Endothelial cell of umbilical vein (primary cell): ENCODE results near the gene TENM4. TPM values are rescaled to one million over a fixed set of nuclear protein-coding genes. Genes with fewer than 3 reads are reported as not detected.

Source experiments
- BruUV-seq: library from RNA; stranded (reverse); fragments of 400-500 nt; replicated peaks from 2 replicates; lab custom pipeline; 2021; lab: Mats Ljungman, UMichigan
- CTCF ChIA-PET: fragments of 300-600, 350-600 bp; sonication (Branson Sonifier 250); formaldehyde crosslinking; loops from one replicate; lab custom pipeline; 2021; ENCODE audit warnings: antibody characterized with exemption, inconsistent platforms; lab: Charles Lee
- POLR2A ChIA-PET: fragments of 300-600, 350-600 bp; sonication (Branson Sonifier 250); formaldehyde crosslinking; loops from one replicate; lab custom pipeline; 2021; ENCODE audit warnings: antibody characterized with exemption, inconsistent platforms; lab: Charles Lee
- DNase-seq: peaks from one replicate; pipeline ENCODE4 v3.0.0-alpha.2; 2011; ENCODE audit warnings: low read depth, low spot score
- FAIRE-seq: peaks from 2 replicates; lab custom pipeline; 2011; peaks lifted over from hg19 to GRCh38; lab: Jason Lieb, UNC
- H2AFZ ChIP-seq: 2 replicates; pipeline ENCODE4 v1.6.0; 2012; ENCODE audit warnings: low read depth, low read length, control low read depth, inconsistent platforms
- H3K27ac ChIP-seq: 2 replicates; pipeline ENCODE4 v1.5.1; 2011; ENCODE audit warnings: low read depth, mild to moderate bottlenecking, control low read depth, low read length, moderate library complexity; ENCODE audit not compliant: insufficient read depth
- H3K27me3 ChIP-seq, 2 experiments: 2 replicates each; pipeline versions ENCODE4 v1.6.0 to v1.6.1; 2011; ENCODE audit warnings: low read length in 2 of 2, mixed read lengths in 1 of 2; ENCODE audit not compliant: control insufficient read depth in 2 of 2, insufficient read depth in 2 of 2
- H3K36me3 ChIP-seq, 2 experiments: 2 replicates in 1 of 2; 3 replicates in 1 of 2; pipeline ENCODE4 v1.5.1; 2011; ENCODE audit warnings: low read length in 2 of 2, mild to moderate bottlenecking in 1 of 2, moderate library complexity in 1 of 2; ENCODE audit not compliant: control insufficient read depth in 2 of 2, insufficient read depth in 2 of 2; ENCODE audit errors: extremely low read depth in 1 of 2
- H3K4me1 ChIP-seq: 3 replicates; pipeline ENCODE4 v1.5.1; 2011; ENCODE audit warnings: mild to moderate bottlenecking, low read length; ENCODE audit not compliant: control insufficient read depth, insufficient read depth; ENCODE audit errors: extremely low read depth
- H3K4me2 ChIP-seq: 2 replicates; pipeline ENCODE4 v1.6.1; 2011; ENCODE audit warnings: low read length, control low read depth, mixed read lengths; ENCODE audit not compliant: insufficient read depth
- H3K4me3 ChIP-seq, 3 experiments: fragments of 200-600 bp in 1 of 3; sonication (generic), shearing (Covaris generic) in 1 of 3; replicated peaks in 1 of 3; 2 replicates each; pipeline ENCODE4 v1.5.1; 2011 to 2016; ENCODE audit warnings: control low read depth in 3 of 3, low read length in 3 of 3, mild to moderate bottlenecking in 2 of 3, inconsistent platforms in 1 of 3, low read depth in 1 of 3, moderate library complexity in 1 of 3; ENCODE audit not compliant: insufficient read depth in 1 of 3
- H3K79me2 ChIP-seq: 2 replicates; pipeline ENCODE4 v1.6.0; 2012; ENCODE audit warnings: low read length, inconsistent platforms; ENCODE audit not compliant: control insufficient read depth, insufficient read depth
- H3K9ac ChIP-seq: replicated peaks from 2 replicates; pipeline ENCODE3; 2011; ENCODE audit warnings: low read length, control low read depth; ENCODE audit not compliant: insufficient read depth; ENCODE audit errors: extremely low read depth
- H3K9me1 ChIP-seq: replicated peaks from 3 replicates; pipeline ENCODE4 v1.6.0; 2011; ENCODE audit warnings: mild to moderate bottlenecking, low read length; ENCODE audit not compliant: control insufficient read depth, insufficient read depth; ENCODE audit errors: extremely low read depth
- H3K9me3 ChIP-seq: replicated peaks from 2 replicates; pipeline ENCODE4 v1.5.1; 2012; ENCODE audit warnings: low read length, inconsistent platforms; ENCODE audit not compliant: control insufficient read depth, insufficient read depth
- H4K20me1 ChIP-seq: replicated peaks from 2 replicates; pipeline ENCODE3; 2011; ENCODE audit warnings: mild to moderate bottlenecking, low read length; ENCODE audit not compliant: control insufficient read depth, insufficient read depth; ENCODE audit errors: extremely low read depth
- EZH2 ChIP-seq: IDR thresholded peaks from 2 replicates; pipeline ENCODE4 v1.6.1; 2012; ENCODE audit warnings: borderline replicate concordance, low read depth, mild to moderate bottlenecking, moderate library complexity, low read length, inconsistent platforms; ENCODE audit not compliant: severe bottlenecking
- FOS ChIP-seq: IDR thresholded peaks from 2 replicates; pipeline ENCODE4 v1.6.1; 2011; ENCODE audit warnings: mild to moderate bottlenecking, low read length, moderate library complexity, borderline replicate concordance; ENCODE audit not compliant: insufficient read depth
- GATA2 ChIP-seq: IDR thresholded peaks from 2 replicates; pipeline ENCODE4 v1.7.0; 2011; ENCODE audit warnings: low read depth, mild to moderate bottlenecking, moderate library complexity, mixed read lengths, low read length; ENCODE audit not compliant: insufficient read length, insufficient read depth
- JUN ChIP-seq: IDR thresholded peaks from 2 replicates; pipeline ENCODE4 v1.6.1; 2011; ENCODE audit warnings: borderline replicate concordance, low read depth; ENCODE audit not compliant: insufficient read length, insufficient read depth
- MYC ChIP-seq: IDR thresholded peaks from one replicate; pipeline ENCODE4 v1.6.1; 2011; ENCODE audit warnings: mild to moderate bottlenecking, low read depth, low read length
- POLR2A ChIP-seq: IDR thresholded peaks from 2 replicates; pipeline ENCODE4 v1.6.1; 2012; ENCODE audit warnings: low read depth, mild to moderate bottlenecking, control low read depth, low read length
- POLR2AphosphoS5 ChIP-seq: IDR thresholded peaks from 2 replicates; pipeline ENCODE4 v1.6.1; 2012; ENCODE audit warnings: low read depth, mild to moderate bottlenecking, control low read depth, low read length, moderate library complexity; ENCODE audit not compliant: insufficient read depth
- dilution Hi-C: fragments of 300-500 bp; cut with MboI; formaldehyde crosslinking; loops from one replicate; pipeline ENCODE4 v1.15.0; 2019; ENCODE audit warnings: low sequenced_read_pairs; ENCODE audit not compliant: extremely low pct_ligation_motif_present
- intact Hi-C: fragments of 100-400 bp; cut with micrococcal nuclease; formaldehyde crosslinking; loops from one replicate; pipeline ENCODE4 v1.10.0; 2022
- polyA plus RNA-seq, 4 experiments: library from polyadenylated mRNA; depleted of rRNA in 3 of 4; stranded (reverse) in 3 of 4; unstranded in 1 of 4; fragments of >200 nt; gene quantifications; 2 replicates each; pipeline versions ENCODE4 v1.2.1 to v1.2.3, GENCODE V29; 2011 to 2012; ENCODE audit warnings: missing spikeins in 1 of 4
- total RNA-seq: library from RNA; stranded (reverse); gene quantifications from 2 replicates; pipeline ENCODE4 v1.2.3, GENCODE V29; 2021
- TF ChIP-seq, protein P1 (sequence below), 2 donors: IDR thresholded peaks; 1 replicate in 1 of 2; 2 replicates in 1 of 2; pipeline ENCODE4 v1.5.1; 2011; ENCODE audit warnings: low read length in 2 of 2, mild to moderate bottlenecking in 2 of 2, moderate library complexity in 2 of 2, control low read depth in 1 of 2, inconsistent platforms in 1 of 2, low read depth in 1 of 2; ENCODE audit not compliant: insufficient read depth in 1 of 2; ENCODE audit errors: extremely low read depth in 1 of 2
- TF ChIP-seq, protein P2 (sequence below): IDR thresholded peaks from 2 replicates; pipeline ENCODE4 v1.6.1; 2011; ENCODE audit not compliant: insufficient read depth, insufficient read length

TENM4 gene
- total and polyA plus RNA-seq, 2 donors (not counting 3 experiments of a cell fraction or from before 2014, with no cell fraction given): 0.06 to 0.27 TPM

- CTCF ChIA-PET: no interaction called here
- no peak for FAIRE-seq
These were observed 241.0 kb downstream of the TENM4 start for GRCh38 chr11:79199729-79200354.

GRCh38 chr11:79198898-79199250 is 242.0 kb downstream of the TENM4 start:
- H3K9me1 ChIP-seq: no peaks in the 10 kb centered on the region
- H3K27ac ChIP-seq: no peak overlapping the region
- TF ChIP-seq, protein P1, sequence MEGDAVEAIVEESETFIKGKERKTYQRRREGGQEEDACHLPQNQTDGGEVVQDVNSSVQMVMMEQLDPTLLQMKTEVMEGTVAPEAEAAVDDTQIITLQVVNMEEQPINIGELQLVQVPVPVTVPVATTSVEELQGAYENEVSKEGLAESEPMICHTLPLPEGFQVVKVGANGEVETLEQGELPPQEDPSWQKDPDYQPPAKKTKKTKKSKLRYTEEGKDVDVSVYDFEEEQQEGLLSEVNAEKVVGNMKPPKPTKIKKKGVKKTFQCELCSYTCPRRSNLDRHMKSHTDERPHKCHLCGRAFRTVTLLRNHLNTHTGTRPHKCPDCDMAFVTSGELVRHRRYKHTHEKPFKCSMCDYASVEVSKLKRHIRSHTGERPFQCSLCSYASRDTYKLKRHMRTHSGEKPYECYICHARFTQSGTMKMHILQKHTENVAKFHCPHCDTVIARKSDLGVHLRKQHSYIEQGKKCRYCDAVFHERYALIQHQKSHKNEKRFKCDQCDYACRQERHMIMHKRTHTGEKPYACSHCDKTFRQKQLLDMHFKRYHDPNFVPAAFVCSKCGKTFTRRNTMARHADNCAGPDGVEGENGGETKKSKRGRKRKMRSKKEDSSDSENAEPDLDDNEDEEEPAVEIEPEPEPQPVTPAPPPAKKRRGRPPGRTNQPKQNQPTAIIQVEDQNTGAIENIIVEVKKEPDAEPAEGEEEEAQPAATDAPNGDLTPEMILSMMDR (IDR thresholded peaks at IDR 0.05; ENCODE audit: extremely low read depth in 1 of 2, insufficient read depth in 1 of 2, low read depth in 1 of 2, low read length in 2 of 2): no peak
- TF ChIP-seq EZH2: no peak
- no peak for TF ChIP-seq POLR2AphosphoS5
- no peak for TF ChIP-seq MYC
- no peak for TF ChIP-seq JUN
- TF ChIP-seq POLR2A: no peak
- no peak for TF ChIP-seq GATA2
- no peak for TF ChIP-seq FOS
- TF ChIP-seq, protein P2, sequence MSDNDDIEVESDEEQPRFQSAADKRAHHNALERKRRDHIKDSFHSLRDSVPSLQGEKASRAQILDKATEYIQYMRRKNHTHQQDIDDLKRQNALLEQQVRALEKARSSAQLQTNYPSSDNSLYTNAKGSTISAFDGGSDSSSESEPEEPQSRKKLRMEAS: no peak
- DNase-seq (no peak), FAIRE-seq (no peak)
- dilution Hi-C loops: no loop called here
- no peaks in the 10 kb centered on the region for H3K79me2 ChIP-seq
- CTCF ChIA-PET: no interaction called here
- H3K4me2 ChIP-seq: no peak overlapping the region
- no peak overlapping the region for H3K4me3 ChIP-seq
- intact Hi-C loops: no loop called here
- BruUV-seq: no TSS peak
- H2AFZ ChIP-seq: no peak overlapping the region
- H3K36me3 ChIP-seq: no peaks in the 10 kb centered on the region
- H3K27me3 ChIP-seq: no peaks in the 10 kb centered on the region
- H4K20me1 ChIP-seq: no peaks in the 10 kb centered on the region
- no peaks in the 10 kb centered on the region for H3K9me3 ChIP-seq
- H3K4me1 ChIP-seq: no peaks in the 10 kb centered on the region
- POLR2A ChIA-PET: no interaction called here
- H3K9ac ChIP-seq: no peak overlapping the region

More at GRCh38 chr11:79199729-79200354, 241.0 kb downstream of the TENM4 start:
- H3K4me3 ChIP-seq: no peak overlapping the region
- no peak overlapping the region for H3K9ac ChIP-seq
- no peak overlapping the region for H2AFZ ChIP-seq
- H3K79me2 ChIP-seq: no peaks in the 10 kb centered on the region
- no TSS peak for BruUV-seq
- H3K9me3 ChIP-seq: no peaks in the 10 kb centered on the region
- H3K4me2 ChIP-seq: no peak overlapping the region
- H3K9me1 ChIP-seq: no peaks in the 10 kb centered on the region
- intact Hi-C loops: no loop called here
- H4K20me1 ChIP-seq: no peaks in the 10 kb centered on the region
- no peak overlapping the region for H3K27ac ChIP-seq
- POLR2A ChIA-PET: no interaction called here
- TF ChIP-seq, protein P1 (IDR thresholded peaks at IDR 0.05; ENCODE audit: extremely low read depth in 1 of 2, insufficient read depth in 1 of 2, low read depth in 1 of 2, low read length in 2 of 2): no peak
- TF ChIP-seq POLR2AphosphoS5 (no peak), FOS (no peak), MYC (no peak), POLR2A (no peak)
- no peaks in the 10 kb centered on the region for H3K27me3 ChIP-seq
- dilution Hi-C loops: no loop called here
- DNase-seq: no peak
- no peaks in the 10 kb centered on the region for H3K4me1 ChIP-seq
- no peaks in the 10 kb centered on the region for H3K36me3 ChIP-seq
